ENCODE measurements around the gene PKP3.

DNA sequence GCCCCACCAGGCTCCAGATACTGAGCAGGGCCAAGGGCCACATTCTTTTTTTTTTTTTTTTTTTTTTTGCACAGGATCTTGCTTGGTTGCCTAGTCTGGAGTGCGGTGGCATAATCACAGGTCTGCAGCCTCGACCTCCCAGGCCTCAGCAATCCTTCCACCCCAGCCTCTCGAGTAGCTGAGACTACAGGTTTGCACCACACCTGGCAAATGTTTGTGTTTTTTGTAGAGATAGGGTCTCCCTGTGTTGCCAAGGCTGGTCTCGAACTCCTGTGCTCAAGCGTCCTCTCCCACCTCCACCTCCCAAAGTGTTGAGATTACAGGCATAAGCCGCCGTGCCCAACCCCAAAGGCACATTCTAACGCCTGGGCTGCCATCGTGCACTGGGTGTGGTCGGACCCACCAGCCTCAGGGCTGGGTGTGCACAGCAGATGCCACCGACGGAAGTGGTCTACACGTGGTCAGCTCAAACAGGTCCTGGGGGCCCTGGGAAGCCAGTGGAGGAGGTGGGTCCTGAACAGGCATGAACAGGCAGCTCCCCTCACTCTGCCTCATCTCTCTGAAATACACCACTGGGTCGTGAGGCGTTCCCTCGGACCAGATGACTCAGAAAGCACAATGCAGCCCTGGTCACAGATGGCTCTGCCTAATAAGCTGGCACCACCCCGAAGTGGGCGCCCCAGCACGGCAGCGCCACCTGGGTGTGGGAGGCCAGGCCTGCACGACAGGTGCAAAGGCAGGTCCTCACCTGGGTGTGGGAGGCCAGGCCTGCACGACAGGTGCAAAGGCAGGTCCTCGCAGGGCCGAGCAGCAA lies 29.9 kb upstream of the PKP3 start:
- no peak for TF ChIP-seq EZH2 (IDR thresholded peaks at IDR 0.05; ENCODE audit: low read length)
- TF ChIP-seq, protein P1, sequence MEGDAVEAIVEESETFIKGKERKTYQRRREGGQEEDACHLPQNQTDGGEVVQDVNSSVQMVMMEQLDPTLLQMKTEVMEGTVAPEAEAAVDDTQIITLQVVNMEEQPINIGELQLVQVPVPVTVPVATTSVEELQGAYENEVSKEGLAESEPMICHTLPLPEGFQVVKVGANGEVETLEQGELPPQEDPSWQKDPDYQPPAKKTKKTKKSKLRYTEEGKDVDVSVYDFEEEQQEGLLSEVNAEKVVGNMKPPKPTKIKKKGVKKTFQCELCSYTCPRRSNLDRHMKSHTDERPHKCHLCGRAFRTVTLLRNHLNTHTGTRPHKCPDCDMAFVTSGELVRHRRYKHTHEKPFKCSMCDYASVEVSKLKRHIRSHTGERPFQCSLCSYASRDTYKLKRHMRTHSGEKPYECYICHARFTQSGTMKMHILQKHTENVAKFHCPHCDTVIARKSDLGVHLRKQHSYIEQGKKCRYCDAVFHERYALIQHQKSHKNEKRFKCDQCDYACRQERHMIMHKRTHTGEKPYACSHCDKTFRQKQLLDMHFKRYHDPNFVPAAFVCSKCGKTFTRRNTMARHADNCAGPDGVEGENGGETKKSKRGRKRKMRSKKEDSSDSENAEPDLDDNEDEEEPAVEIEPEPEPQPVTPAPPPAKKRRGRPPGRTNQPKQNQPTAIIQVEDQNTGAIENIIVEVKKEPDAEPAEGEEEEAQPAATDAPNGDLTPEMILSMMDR (optimal IDR thresholded peaks at IDR 0.05 in 1 of 3, IDR thresholded peaks at IDR 0.05 in 1 of 3, conservative IDR thresholded peaks at IDR 0.05 in 1 of 3; ENCODE audit: extremely low read depth in 1 of 3, insufficient read depth in 2 of 3, low read length in 3 of 3) = peak; percentile 82 to 95 (median 88)
